SH-SY5Y (cell line): ENCODE data around the gene ZNF148.

Experiments used
- GATA2 ChIP-seq: IDR thresholded peaks from 2 replicates; pipeline ENCODE4 v1.6.1; 2011; ENCODE audit warnings: mild to moderate bottlenecking, low read depth, low read length
- GATA3 ChIP-seq: IDR thresholded peaks from 2 replicates; pipeline ENCODE4 v1.6.1; 2011; ENCODE audit warnings: low read depth, mild to moderate bottlenecking, low read length, moderate library complexity

- TF ChIP-seq GATA3 (no peak), GATA2 (no peak)
Observed at GRCh38 chr3:125207949-125208568, 167.1 kb downstream of the ZNF148 start.
